Lower lobe of right lung (tissue), 2 donors: ENCODE data around the gene MRTFB. TPM values are rescaled to one million over a fixed set of nuclear protein-coding genes. Genes with fewer than 3 reads are reported as not detected.

Experiments used
- ATAC-seq, 2 donors: fragments of 200-7000 bp; cut with Tn5 transposase; one replicate each; pipeline ENCODE4 v1.9.1; 2020 to 2022; ENCODE audit warnings: mild to moderate bottlenecking in 2 of 2, moderate library complexity in 2 of 2
- DNase-seq: peaks from one replicate; pipeline ENCODE4 v3.0.0-alpha.2; 2020
- H3K27ac ChIP-seq: fragments of 200-600 bp; one replicate; pipeline ENCODE4 v1.8.0; 2022
- H3K27me3 ChIP-seq: fragments of 200-600 bp; one replicate; pipeline ENCODE4 v1.8.0; 2022; ENCODE audit warnings: low read depth
- H3K36me3 ChIP-seq: fragments of 200-600 bp; one replicate; pipeline ENCODE4 v1.8.0; 2022; ENCODE audit warnings: mild to moderate bottlenecking
- H3K4me1 ChIP-seq: fragments of 200-600 bp; one replicate; pipeline ENCODE4 v1.8.0; 2022
- H3K4me3 ChIP-seq: fragments of 200-600 bp; one replicate; pipeline ENCODE4 v1.8.0; 2022; ENCODE audit warnings: mild to moderate bottlenecking
- H3K9me3 ChIP-seq: fragments of 200-600 bp; one replicate; pipeline ENCODE4 v1.8.0; 2022
- intact Hi-C: fragments of 100-400 bp; cut with DNase I; formaldehyde crosslinking; loops from one replicate; pipeline ENCODE4 v1.11.0; 2022
- total RNA-seq: library from RNA; stranded (reverse); fragmentation: NEBNext Ultra II Directional; extraction: Animal tissue kit (Norgen Biotek cat#: 25700); gene quantifications from one replicate; pipeline ENCODE4 v1.2.1, GENCODE V29; 2021
- TF ChIP-seq, protein P1 (sequence below): fragments of 200-600 bp; IDR thresholded peaks from one replicate; pipeline ENCODE4 v1.8.0; 2022; ENCODE audit warnings: antibody characterized with exemption, mild to moderate bottlenecking
- donor health status: DM: no; HTN: yes; CAD: no; lungs with severe emphysema.

Gene MRTFB
- total RNA-seq, 1 donor from 2014 or later: 50.8 TPM

DNA sequence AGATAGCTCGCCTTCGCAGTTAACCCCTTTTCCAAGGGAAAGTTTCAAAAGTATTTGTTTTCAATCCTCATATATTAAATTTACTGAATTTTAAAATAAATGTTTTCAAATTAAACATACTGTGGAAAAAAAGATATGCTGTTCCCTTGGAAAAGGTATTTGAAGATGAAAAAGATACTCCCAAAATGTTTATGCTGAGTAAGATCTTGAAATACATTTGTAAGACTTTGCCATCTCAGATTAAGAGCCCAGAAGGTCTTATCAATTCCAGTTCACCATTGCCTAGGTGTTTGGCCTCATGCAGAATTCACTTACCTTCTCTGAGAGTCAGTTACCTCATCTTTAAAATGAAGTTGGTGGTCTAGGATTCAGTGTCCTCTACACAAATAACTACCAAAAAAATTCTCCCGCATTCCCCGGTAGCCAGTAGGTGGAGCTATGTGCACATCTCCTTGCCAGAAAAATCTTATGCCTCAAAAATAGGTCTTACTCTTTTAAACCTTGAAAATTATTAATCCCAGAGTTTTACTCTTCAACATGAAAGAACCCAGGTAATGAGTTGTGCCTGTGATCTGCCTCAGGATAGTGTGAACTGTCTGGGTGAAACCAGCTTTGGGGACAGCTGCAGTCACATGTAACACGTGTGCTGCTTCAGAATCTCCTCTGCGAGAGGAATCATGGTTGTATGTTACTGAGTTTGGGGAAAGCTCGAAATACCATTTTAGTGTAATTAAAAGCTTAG, 178.3 kb downstream of the MRTFB start:
- Histone ChIP-seq H3K27me3 (no peaks in the 10 kb centered on the region), H3K4me1 (no peaks in the 10 kb centered on the region), H3K9me3 (no peaks in the 10 kb centered on the region), H3K36me3 (peaks cover 97% of the 10 kb centered on the region), H3K27ac (no peak overlapping the region), H3K4me3 (no peak overlapping the region)
- TF ChIP-seq, protein P1, sequence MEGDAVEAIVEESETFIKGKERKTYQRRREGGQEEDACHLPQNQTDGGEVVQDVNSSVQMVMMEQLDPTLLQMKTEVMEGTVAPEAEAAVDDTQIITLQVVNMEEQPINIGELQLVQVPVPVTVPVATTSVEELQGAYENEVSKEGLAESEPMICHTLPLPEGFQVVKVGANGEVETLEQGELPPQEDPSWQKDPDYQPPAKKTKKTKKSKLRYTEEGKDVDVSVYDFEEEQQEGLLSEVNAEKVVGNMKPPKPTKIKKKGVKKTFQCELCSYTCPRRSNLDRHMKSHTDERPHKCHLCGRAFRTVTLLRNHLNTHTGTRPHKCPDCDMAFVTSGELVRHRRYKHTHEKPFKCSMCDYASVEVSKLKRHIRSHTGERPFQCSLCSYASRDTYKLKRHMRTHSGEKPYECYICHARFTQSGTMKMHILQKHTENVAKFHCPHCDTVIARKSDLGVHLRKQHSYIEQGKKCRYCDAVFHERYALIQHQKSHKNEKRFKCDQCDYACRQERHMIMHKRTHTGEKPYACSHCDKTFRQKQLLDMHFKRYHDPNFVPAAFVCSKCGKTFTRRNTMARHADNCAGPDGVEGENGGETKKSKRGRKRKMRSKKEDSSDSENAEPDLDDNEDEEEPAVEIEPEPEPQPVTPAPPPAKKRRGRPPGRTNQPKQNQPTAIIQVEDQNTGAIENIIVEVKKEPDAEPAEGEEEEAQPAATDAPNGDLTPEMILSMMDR: peak; percentile 78
- intact Hi-C loops: no loop called here
- ATAC-seq (peak in 1 of 2 donors; percentile 61), DNase-seq (no peak)

DNA sequence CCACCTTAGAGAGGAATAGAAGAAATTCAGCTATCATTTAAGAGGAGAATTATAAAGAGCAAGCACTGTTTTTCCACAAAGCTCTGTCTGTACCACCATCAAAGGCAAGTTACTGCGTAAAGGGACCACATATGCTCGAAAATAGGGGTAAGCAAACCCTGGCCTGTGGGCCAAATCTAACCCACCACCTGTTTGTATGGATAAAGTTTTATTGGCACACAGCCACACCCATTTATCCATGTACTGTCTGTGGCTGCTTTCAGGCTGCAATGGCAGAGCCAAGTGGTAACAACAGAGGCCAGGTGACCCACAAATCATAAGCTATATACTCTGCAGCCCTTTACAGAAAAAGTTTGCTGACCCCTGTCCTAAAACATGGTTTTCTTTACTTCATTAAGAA, 180.3 kb downstream of the MRTFB start:
- Histone ChIP-seq H3K4me1 (no peaks in the 10 kb centered on the region), H3K9me3 (no peaks in the 10 kb centered on the region), H3K27ac (no peak overlapping the region), H3K36me3 (peaks cover 98% of the 10 kb centered on the region), H3K4me3 (no peak overlapping the region), H3K27me3 (no peaks in the 10 kb centered on the region)
- DNase-seq: no peak
- no peak for ATAC-seq
- intact Hi-C loops: no loop called here
- TF ChIP-seq, protein P1: no peak

DNA sequence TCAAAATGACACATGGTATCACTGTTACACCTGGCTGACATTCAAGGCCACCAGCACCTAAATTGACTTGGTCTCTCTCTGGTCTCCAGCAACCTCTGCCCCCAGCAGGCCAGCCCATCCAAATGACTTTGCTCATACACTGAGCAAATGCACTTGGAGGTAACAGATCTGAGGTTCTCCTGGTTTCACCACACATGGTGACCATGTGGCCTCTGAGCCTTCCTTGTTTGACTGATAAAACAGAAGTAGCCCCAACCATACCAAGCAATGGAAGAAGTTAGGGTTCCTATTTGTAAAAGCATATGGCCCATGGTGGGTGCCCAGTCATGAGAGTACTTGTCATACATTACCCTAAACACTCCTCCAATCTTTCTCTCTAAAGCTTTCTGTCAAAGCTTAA, 181.7 kb downstream of the MRTFB start:
- DNase-seq: no peak
- no peaks in the 10 kb centered on the region for H3K9me3 ChIP-seq
- ATAC-seq: no peak
- H3K27ac ChIP-seq: no peak overlapping the region
- no peaks in the 10 kb centered on the region for H3K27me3 ChIP-seq
- H3K4me3 ChIP-seq: no peak overlapping the region
- no peaks in the 10 kb centered on the region for H3K4me1 ChIP-seq
- intact Hi-C loops: no loop called here
- TF ChIP-seq, protein P1: no peak
- peaks cover 98% of the 10 kb centered on the region for H3K36me3 ChIP-seq

DNA sequence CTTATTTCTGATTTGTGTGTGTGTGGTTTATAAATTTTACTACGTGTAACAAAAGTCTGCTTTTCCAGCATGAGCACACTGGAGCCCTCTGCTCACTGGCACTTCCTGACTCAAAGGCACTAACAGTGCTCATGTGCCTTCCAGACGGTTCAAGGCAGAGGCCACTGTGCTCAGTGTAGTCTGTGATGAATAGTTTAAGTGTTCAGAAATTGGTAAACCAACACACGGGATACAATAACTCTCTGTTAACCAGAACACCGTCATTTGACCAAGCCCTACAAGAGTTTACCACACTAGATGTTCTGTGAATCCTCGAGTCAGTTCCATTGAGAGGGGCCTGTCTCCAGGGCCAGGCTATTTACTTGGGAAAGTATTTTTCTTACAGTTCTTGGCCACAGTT, 191.9 kb downstream of the MRTFB start:
- Histone ChIP-seq H3K36me3 (peaks cover 93% of the 10 kb centered on the region), H3K4me1 (no peaks in the 10 kb centered on the region), H3K9me3 (no peaks in the 10 kb centered on the region), H3K4me3 (no peak overlapping the region), H3K27me3 (no peaks in the 10 kb centered on the region), H3K27ac (no peak overlapping the region)
- intact Hi-C loops: no loop called here
- DNase-seq: no peak
- no peak for ATAC-seq
- TF ChIP-seq, protein P1: no peak

DNA sequence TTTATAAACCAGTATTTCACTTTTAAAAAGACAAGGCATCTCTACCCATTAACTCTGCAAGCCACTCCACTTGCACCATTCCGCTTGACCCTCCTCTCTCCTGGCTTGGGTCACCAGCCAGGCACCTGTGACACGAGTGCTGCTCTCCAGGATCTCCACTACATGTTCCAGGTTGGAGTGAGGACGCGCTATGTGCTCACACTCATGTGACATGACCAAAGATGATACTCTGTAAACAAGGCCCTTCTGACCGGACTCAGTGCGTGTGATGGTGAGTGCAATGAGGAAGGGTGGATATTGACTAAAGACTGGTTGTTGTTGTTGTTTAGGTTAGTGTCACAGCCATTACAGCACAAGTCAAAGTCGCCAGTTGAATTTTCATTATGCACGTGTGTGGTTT, 192.7 kb downstream of the MRTFB start:
- TF ChIP-seq, protein P1: no peak
- DNase-seq (no peak), ATAC-seq (no peak)
- H3K27ac ChIP-seq: no peak overlapping the region
- H3K4me1 ChIP-seq: no peaks in the 10 kb centered on the region
- H3K27me3 ChIP-seq: no peaks in the 10 kb centered on the region
- no peaks in the 10 kb centered on the region for H3K9me3 ChIP-seq
- no peak overlapping the region for H3K4me3 ChIP-seq
- H3K36me3 ChIP-seq: peaks cover 85% of the 10 kb centered on the region
- intact Hi-C loops: no loop called here
